Motor neuron (in vitro differentiated cells): ENCODE results near the gene FLT4. TPM values are rescaled to one million over a fixed set of nuclear protein-coding genes. Genes with fewer than 3 reads are reported as not detected.
A peak's percentile ranks its signal among the peaks of the same experiment; 100 is the strongest.
"Not testable (repeated sequence)": the region's sequence is repeated elsewhere in the genome, so short reads cannot be mapped to it uniquely, and the experiment has no call there.

Experiments
- ATAC-seq, 8 experiments: fragments of 200-7000 bp; cut with Tn5 transposase; replicated peaks in 6 of 8; 2 replicates each; pipeline ENCODE4 v1.8.0; 2021; ENCODE audit warnings: mild to moderate bottlenecking in 8 of 8, moderate library complexity in 8 of 8
- H3K27ac ChIP-seq, 2 donors: fragments of 250-450 bp; sonication (Bioruptor Pico); 2 replicates each; pipeline ENCODE4 v1.9.0; 2021; ENCODE audit warnings: antibody characterized with exemption in 2 of 2, mild to moderate bottlenecking in 2 of 2, moderate library complexity in 1 of 2
- H3K4me1 ChIP-seq, 2 donors: fragments of 250-450 bp; sonication (Bioruptor Pico); replicated peaks in 1 of 2; 2 replicates each; pipeline ENCODE4 v1.6.1; 2021; ENCODE audit warnings: antibody characterized with exemption in 2 of 2, mild to moderate bottlenecking in 2 of 2, moderate library complexity in 1 of 2
- H3K4me3 ChIP-seq, 5 donors: fragments of 250-450 bp; sonication (Bioruptor Pico); 2 replicates each; pipeline ENCODE4 v1.9.0; 2021; ENCODE audit warnings: antibody characterized with exemption in 5 of 5, mild to moderate bottlenecking in 5 of 5, moderate library complexity in 4 of 5
- WGBS, 10 experiments: fragments of 450-650 bp; shearing (Covaris generic); methylation state at CpG; one replicate each; pipeline ENCODE4 v1.0.0; 2022; 5-methylcytosine and 5-hydroxymethylcytosine counted together
- in situ Hi-C, 9 experiments: fragments of 400-800 bp; cut with MboI; loops; one replicate each; pipeline ENCODE4 v1.15.0; 2021; ENCODE audit warnings: low sequenced_read_pairs in 9 of 9, low pct_unique_long_range_greater_than_20kb in 2 of 9; ENCODE audit not compliant: unreplicated experiment in 9 of 9
- total RNA-seq, 8 experiments: library from RNA; unstranded; fragments of 300-600 nt; gene quantifications; 2 replicates each; pipeline versions ENCODE4 v1.2.3 to v1.2.4, GENCODE V29; 2022

The FLT4 gene
- total RNA-seq, 8 experiments from 2014 or later = 0.14 to 4.4 (median 1.2) TPM

GRCh38 chr5:180665682-180666404, 16.4 kb upstream of the FLT4 start:
- WGBS, 10 experiments = 43 to 93% (median 78%) methylated on average over 1 to 17 of the region's 22 CpGs
- no peak for ATAC-seq
- Histone ChIP-seq H3K4me3 (no peak overlapping the region), H3K27ac (no peak overlapping the region), H3K4me1 (no peaks in the 10 kb centered on the region)
- in situ Hi-C loops = no loop called here

- Histone ChIP-seq H3K27ac (no peak overlapping the region), H3K4me3 (no peak overlapping the region), H3K4me1 (no peaks in the 10 kb centered on the region)
- 20 to 100% (median 54%) methylated on average over 2 to 19 of the region's 54 CpGs; no CpG with 5 or more reads in 3 of the 10 experiments for WGBS, 10 experiments
- peak in 2 of 8 experiments; percentile 23 to 68 for ATAC-seq
- in situ Hi-C loops = no loop called here
Measured at GRCh38 chr5:180658774-180659564, 9.6 kb upstream of the FLT4 start.

- H3K27ac ChIP-seq, H3K4me3 ChIP-seq, H3K4me1 ChIP-seq, in situ Hi-C loops, ATAC-seq: not testable (repeated sequence)
- WGBS, 10 experiments = 41 to 96% (median 76%) methylated on average over 1 to 12 of the region's 16 CpGs
Measured at GRCh38 chr5:180655243-180655642, 5.8 kb upstream of the FLT4 start.

GRCh38 chr5:180652771-180653170, 3.4 kb upstream of the FLT4 start:
- no peak overlapping the region for H3K27ac ChIP-seq
- in situ Hi-C loops = no loop called here
- H3K4me3 ChIP-seq = no peak overlapping the region
- no peak for ATAC-seq
- H3K4me1 ChIP-seq = peaks cover 0 to 8% of the 10 kb centered on the region in 2 donors
- 0 to 56% (median 14%) methylated on average over 1 to 3 of the region's 5 CpGs; no CpG with 5 or more reads in 3 of the 10 experiments for WGBS, 10 experiments

GRCh38 chr5:180652346-180652745, 2.9 kb upstream of the FLT4 start:
- 62 to 100% (median 84%) methylated on average over 1 to 11 of the region's 11 CpGs; no CpG with 5 or more reads in 2 of the 10 experiments for WGBS, 10 experiments
- Histone ChIP-seq H3K4me3 (no peak overlapping the region), H3K27ac (no peak overlapping the region), H3K4me1 (peaks cover 0 to 8% of the 10 kb centered on the region in 2 donors)
- in situ Hi-C loops = no loop called here
- ATAC-seq = no peak

GRCh38 chr5:180648658-180649296, 623 bp downstream of the FLT4 start:
- Histone ChIP-seq H3K4me1 (peaks cover 0 to 8% of the 10 kb centered on the region in 2 donors), H3K4me3 (peak overlapping the region in 2 of 5 donors; percentile 24 to 31), H3K27ac (no peak overlapping the region)
- peak in 6 of 8 experiments; percentile 29 to 72 (median 53) for ATAC-seq
- in situ Hi-C loops = no loop called here
- 0 to 2% methylated on average over 1 to 7 of the region's 80 CpGs; no CpG with 5 or more reads in 8 of the 10 experiments for WGBS, 10 experiments

- no peak overlapping the region for H3K27ac ChIP-seq
- WGBS, 10 experiments = 60 to 87% (median 67%) methylated on average over 1 to 3 of the region's 8 CpGs; no CpG with 5 or more reads in 6 of the 10 experiments
- in situ Hi-C loops = no loop called here
- no peak for ATAC-seq
- no peak overlapping the region for H3K4me3 ChIP-seq
- peaks cover 0 to 8% of the 10 kb centered on the region in 2 donors for H3K4me1 ChIP-seq
Measured at GRCh38 chr5:180647941-180648500, 1.4 kb downstream of the FLT4 start.

GRCh38 chr5:180647465-180647864, 1.9 kb downstream of the FLT4 start:
- Histone ChIP-seq H3K27ac (no peak overlapping the region), H3K4me3 (no peak overlapping the region), H3K4me1 (peaks cover 0 to 8% of the 10 kb centered on the region in 2 donors)
- in situ Hi-C loops = no loop called here
- 80 to 86% (median 80%) methylated on average over 1 to 2 of the region's 8 CpGs; no CpG with 5 or more reads in 7 of the 10 experiments for WGBS, 10 experiments
- ATAC-seq = no peak

GRCh38 chr5:180646963-180647305, 2.5 kb downstream of the FLT4 start:
- WGBS, 10 experiments = no CpG with 5 or more reads among the region's 1 CpG
- peaks cover 0 to 8% of the 10 kb centered on the region in 2 donors for H3K4me1 ChIP-seq
- no peak for ATAC-seq
- no peak overlapping the region for H3K27ac ChIP-seq
- in situ Hi-C loops = no loop called here
- no peak overlapping the region for H3K4me3 ChIP-seq

- in situ Hi-C loops = no loop called here
- no peak for ATAC-seq
- Histone ChIP-seq H3K4me3 (no peak overlapping the region), H3K27ac (no peak overlapping the region), H3K4me1 (peaks cover 0 to 8% of the 10 kb centered on the region in 2 donors)
- WGBS, 10 experiments = 20 to 60% (median 39%) methylated on average over 1 to 2 of the region's 10 CpGs; no CpG with 5 or more reads in 7 of the 10 experiments
Measured at GRCh38 chr5:180646289-180646962, 3.0 kb downstream of the FLT4 start.

- WGBS, 10 experiments = 6 to 100% (median 75%) methylated on average over 1 to 11 of the region's 34 CpGs; no CpG with 5 or more reads in 4 of the 10 experiments
- no peak overlapping the region for H3K4me3 ChIP-seq
- peaks cover 0 to 8% of the 10 kb centered on the region in 2 donors for H3K4me1 ChIP-seq
- in situ Hi-C loops = no loop called here
- no peak overlapping the region for H3K27ac ChIP-seq
- ATAC-seq = no peak
Measured at GRCh38 chr5:180645274-180646204, 3.9 kb downstream of the FLT4 start.
